SKM-1 (cell line): ENCODE results near the gene KRT13.

ENCODE experiments used
- DNase-seq: peaks from one replicate; lab custom pipeline; 2025; ENCODE audit not compliant: unreplicated experiment; lab: John Stamatoyannopoulos, UW

Gene KRT13

DNA sequence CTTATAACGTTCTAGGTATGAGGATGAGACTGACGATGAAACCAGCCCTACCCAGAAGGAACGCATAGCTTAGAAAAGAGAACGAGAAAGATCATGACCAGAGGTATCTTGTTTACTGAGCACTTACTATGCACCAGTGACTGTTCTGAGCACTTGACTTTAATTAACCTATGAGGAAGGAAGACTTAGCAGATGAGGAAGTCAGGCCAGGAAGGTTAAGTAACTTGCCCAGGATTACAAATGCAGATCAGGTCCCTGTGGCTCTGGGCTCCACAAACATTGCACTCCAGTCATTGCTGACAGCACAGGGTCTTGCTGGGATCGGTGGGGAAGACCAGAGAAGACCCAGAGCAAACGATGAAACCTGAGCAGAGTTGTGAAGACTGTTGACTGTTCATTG, 7.1 kb downstream of the KRT13 start:
- peak; percentile 94 for DNase-seq

- DNase-seq, result peak; percentile 97
Observed at GRCh38 chr17:41496803-41497484, 8.5 kb downstream of the KRT13 start.

- DNase-seq, result no peak
Observed at GRCh38 chr17:41494524-41494923, 10.9 kb downstream of the KRT13 start.

- DNase-seq, result peak; percentile 23
Observed at GRCh38 chr17:41492771-41493170, 12.6 kb downstream of the KRT13 start.

DNA sequence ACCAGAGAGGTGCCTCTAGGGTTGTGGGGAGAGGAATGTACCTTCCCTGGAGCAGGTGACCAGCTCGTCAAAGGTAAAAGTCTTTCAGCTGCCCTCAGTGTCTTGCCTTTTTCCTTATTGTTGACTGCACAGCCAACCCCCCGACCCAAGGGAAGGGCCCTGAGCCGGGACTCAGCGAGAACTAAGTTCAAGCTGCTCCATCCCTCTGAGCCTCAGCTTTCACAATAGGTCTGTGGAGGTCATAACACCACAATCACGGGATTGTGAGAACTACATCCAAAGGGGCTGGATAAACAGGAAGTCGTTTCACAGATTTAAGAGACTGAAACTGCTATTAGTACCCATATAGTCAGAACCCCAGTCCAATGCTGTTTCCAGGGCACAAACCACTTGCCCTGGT, 13.1 kb downstream of the KRT13 start:
- DNase-seq, result no peak

- DNase-seq, result no peak
Observed at GRCh38 chr17:41491476-41491875, 13.9 kb downstream of the KRT13 start.

DNA sequence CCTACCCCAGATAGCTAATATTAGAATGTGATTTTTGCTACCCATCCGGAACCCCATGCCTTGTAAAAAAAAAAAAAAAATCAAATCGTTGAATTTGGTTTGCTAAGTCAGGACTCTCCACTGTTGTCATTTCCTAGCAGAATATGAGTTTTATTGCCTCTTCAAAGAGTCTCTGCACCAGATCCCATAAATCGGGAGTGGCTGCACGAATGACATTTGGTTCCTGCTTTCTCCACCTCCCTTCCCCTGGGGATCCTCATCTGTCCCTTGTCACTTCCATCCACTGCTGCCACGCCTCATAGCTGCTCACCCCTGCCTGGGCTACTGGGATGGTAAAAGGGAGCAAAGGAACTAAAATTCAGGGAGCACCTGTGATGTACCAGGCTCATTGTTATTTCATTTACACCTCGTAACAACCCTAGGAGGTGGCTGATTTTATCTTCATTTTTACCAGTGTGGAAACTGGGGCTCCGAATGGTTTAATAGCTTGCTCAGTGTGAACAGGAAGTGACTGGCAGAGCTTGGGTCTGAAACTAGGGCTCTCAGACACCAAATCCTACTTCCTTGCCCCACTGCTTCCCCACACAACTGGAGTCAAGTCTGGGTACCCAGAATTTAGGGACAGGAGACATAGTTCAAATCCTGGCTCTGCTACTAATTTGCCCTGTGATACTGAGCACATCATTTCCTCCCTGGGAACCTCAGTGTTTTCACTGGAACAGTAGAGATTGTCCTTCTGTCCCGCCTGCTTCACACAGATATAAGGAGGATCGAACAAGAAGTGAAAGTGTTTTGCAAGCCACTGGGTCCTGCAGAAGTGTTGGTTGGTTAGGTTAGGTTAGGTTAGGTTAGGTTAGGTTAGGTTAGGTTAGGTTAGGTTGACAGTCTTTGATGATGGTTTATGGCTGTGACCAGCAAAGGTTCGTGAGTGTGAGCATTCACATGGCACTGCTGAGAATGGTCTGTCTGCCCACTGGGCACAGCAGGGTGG, 15.1 kb downstream of the KRT13 start:
- no peak for DNase-seq

- no peak for DNase-seq
Observed at GRCh38 chr17:41489531-41489930, 15.9 kb downstream of the KRT13 start, which contains the start of gene KRT36. Gene KRT36, minus strand, starts transcription at chr17:41489910. Its CDS starts 46 bp downstream, at chr17:41489864.

DNA sequence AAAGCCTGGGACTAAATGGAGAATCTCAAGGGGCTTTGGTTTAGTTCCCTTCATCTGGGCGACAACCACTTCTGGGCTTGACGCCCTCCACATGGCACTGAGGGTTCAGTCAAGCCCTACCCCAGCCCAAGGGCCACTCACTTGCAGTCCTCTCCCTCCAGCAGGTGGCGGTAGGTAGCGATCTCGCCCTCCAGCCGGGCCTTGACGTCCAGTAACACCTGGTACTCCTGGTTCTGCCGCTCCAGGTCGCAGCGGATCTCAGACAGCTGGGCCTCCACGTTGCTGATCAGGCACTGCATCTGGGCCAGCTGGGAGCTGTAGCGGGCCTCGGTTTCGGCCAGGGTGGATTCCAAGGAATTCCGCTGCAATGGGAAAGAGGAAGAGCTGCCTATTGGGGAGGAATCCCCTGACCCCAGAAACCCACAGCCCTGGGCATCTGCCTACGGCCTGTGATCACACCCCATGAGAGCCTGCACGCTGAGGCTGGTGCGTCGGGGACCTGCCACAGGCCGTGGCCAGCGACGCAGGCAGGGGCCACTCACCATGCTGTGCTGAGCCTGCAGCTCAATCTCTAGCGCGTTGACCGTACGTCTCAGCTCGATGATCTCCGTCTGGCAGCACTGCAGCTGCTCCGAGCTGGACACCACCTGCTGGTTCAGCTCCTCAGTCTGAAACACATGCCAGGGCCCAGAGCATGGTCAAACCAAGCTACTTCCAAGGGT, 18.4 kb downstream of the KRT13 start:
- no peak for DNase-seq

GRCh38 chr17:41486316-41486715, 19.1 kb downstream of the KRT13 start:
- DNase-seq, result no peak

GRCh38 chr17:41484920-41485904, 20.2 kb downstream of the KRT13 start:
- DNase-seq, result no peak

- no peak for DNase-seq
Observed at GRCh38 chr17:41483991-41484826, 21.2 kb downstream of the KRT13 start.

DNA sequence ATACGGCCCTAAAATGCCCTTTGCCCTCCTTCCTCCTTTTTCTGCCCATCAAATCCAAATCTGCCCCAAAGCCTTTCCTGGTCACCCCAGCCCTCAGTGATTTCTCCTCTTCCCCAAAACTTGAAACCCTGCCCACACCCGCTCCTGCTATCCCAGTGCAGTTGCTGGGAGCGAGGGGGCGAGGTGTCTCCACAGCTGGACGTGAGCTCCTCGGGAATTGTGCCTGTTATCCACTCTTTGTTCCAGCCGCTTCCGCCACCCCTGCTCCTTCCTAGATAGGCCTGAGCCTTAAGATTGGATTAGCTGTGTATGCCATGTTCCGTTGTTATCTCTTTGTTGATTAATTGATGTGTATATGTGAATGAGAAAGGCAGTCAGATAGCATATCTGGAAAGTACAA, 21.9 kb downstream of the KRT13 start:
- DNase-seq, result no peak

- no peak for DNase-seq
Observed at GRCh38 chr17:41481036-41481435, 24.4 kb downstream of the KRT13 start, which contains the start of gene KRT35. Gene KRT35, minus strand, starts transcription at chr17:41481151. Its CDS starts 54 bp downstream, at chr17:41481097.

GRCh38 chr17:41480581-41480980, 24.8 kb downstream of the KRT13 start:
- no peak for DNase-seq

- DNase-seq, result peak; percentile 11
Observed at GRCh38 chr17:41480136-41480535, 25.3 kb downstream of the KRT13 start.

DNA sequence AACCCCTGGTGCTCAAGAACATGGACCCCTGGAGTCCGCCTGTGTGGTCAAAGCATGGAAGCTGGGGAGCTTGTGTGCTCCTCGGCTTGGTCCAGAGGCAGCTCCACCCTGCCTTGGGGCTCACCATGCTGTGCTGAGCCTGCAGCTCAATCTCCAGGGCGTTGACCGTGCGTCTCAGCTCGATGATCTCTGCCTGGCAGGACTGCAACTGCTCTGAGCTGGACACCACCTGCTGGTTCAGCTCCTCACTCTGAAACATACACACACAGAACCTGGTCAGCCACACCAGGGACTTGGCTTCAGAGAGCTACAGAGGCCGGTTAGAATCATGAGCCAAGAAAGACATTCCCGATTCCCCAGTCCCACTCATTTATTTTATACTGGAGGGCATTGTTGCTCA, 27.2 kb downstream of the KRT13 start:
- DNase-seq, result no peak

DNA sequence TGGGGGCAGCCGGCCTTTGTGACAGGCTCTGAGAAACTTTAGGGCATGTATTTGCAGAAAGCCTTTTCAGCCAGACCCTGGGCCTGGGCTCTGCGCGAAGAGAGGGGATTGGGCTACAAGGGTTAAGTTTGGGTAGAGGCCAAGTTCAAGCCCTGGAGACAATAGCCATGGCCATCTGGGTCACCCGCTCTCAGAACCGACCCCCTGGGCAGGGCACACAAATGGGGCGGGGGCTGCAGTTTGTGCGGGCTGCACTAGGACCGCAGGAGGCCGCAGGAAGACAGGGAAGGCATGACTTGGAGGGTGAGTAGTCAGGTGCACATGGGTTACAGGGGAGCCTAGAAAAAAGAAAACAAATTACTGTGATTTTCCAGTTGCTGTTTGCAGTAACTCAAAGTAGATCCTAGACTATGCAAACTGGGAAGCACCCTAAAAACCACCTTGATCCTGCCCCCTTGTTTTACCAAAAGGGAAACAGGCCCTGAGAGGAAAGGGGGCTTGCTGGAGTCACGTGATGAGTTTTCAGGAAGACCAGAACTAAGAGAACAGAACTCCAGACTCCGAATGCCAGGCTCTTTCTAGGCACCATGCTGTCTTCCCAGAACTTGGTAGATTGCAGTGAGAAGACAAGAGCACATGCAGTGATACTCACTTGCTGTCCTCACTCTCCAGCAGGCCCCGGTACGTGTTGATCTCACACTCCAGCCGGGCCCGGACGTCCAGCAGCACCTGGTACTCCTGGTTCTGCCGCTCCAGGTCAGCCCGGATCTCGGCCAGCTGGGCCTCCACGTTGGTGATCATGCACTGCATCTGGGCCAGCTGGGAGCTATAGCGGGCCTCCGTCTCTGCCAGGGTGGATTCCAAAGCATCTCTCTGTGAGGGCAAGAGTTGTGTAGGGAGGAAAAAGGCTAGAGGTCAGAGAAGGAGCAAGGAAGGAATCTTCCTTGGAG, 28.3 kb downstream of the KRT13 start:
- no peak for DNase-seq
